Activated T-cell treated with anti-CD3 and anti-CD28 coated beads, Interleukin-2, amount 50 U/mL, for 4 hours (primary cell): Measurements from ENCODE around the gene PROCA1. TPM values are rescaled to one million over a fixed set of nuclear protein-coding genes. Genes with fewer than 3 reads are reported as not detected.

Experiments used
- ATAC-seq, 2 donors: fragments of 200-7000 bp; cut with Tn5 transposase; one replicate each; pipeline ENCODE4 v1.10.0; 2021
- DNase-seq: peaks from one replicate; pipeline ENCODE4 v3.0.0-alpha.2; 2020
- H3K27me3 Mint-ChIP-seq: one replicate; pipeline ENCODE4 v1.8.0; 2021; ENCODE audit warnings: low read depth, mixed read lengths
- H3K36me3 Mint-ChIP-seq: one replicate; pipeline ENCODE4 v1.8.0; 2022; ENCODE audit warnings: mixed read lengths; ENCODE audit not compliant: insufficient read depth
- H3K4me1 Mint-ChIP-seq: one replicate; pipeline ENCODE4 v1.8.0; 2021; ENCODE audit warnings: low read depth, mixed read lengths
- H3K4me3 Mint-ChIP-seq: one replicate; pipeline ENCODE4 v1.8.0; 2021; ENCODE audit warnings: mild to moderate bottlenecking, moderate library complexity, mixed read lengths
- H3K9me3 Mint-ChIP-seq: one replicate; pipeline ENCODE4 v1.8.0; 2021; ENCODE audit warnings: mixed read lengths
- total RNA-seq, 3 donors: library from RNA; stranded (reverse); gene quantifications; one replicate each; pipeline ENCODE4 v1.2.1, GENCODE V29; 2021

Gene PROCA1
- total RNA-seq, 3 donors from 2014 or later: 0.83 to 1.2 (median 1.1) TPM

GRCh38 chr17:28712705-28713415 is 1.2 kb upstream of the PROCA1 start:
- peaks cover 18% of the 10 kb centered on the region for H3K4me1 Mint-ChIP-seq
- DNase-seq: no peak

GRCh38 chr17:28712032-28712704 is 480 bp upstream of the PROCA1 start:
- H3K27me3 Mint-ChIP-seq: peaks cover 11% of the 10 kb centered on the region
- no peaks in the 10 kb centered on the region for H3K9me3 Mint-ChIP-seq
- peak overlapping the region; percentile 80 for H3K4me3 Mint-ChIP-seq
- no peaks in the 10 kb centered on the region for H3K36me3 Mint-ChIP-seq
- ATAC-seq (peak; percentile 36 to 42), DNase-seq (peak; percentile 51)
- H3K4me1 Mint-ChIP-seq: peaks cover 18% of the 10 kb centered on the region

More at GRCh38 chr17:28712705-28713415, 1.2 kb upstream of the PROCA1 start:
- Mint-ChIP-seq H3K9me3 (no peaks in the 10 kb centered on the region), H3K4me3 (peak overlapping the region; percentile 80), H3K27me3 (peaks cover 11% of the 10 kb centered on the region), H3K36me3 (no peaks in the 10 kb centered on the region)
- no peak for ATAC-seq

GRCh38 chr17:28710861-28711722 is 596 bp downstream of the PROCA1 start:
- Mint-ChIP-seq H3K4me3 (peak overlapping the region; percentile 80), H3K4me1 (peaks cover 18% of the 10 kb centered on the region), H3K9me3 (no peaks in the 10 kb centered on the region), H3K36me3 (no peaks in the 10 kb centered on the region), H3K27me3 (peaks cover 7% of the 10 kb centered on the region)
- DNase-seq (peak; percentile 85), ATAC-seq (peak; percentile 89 to 93)

GRCh38 chr17:28707339-28707720 is 4.4 kb downstream of the PROCA1 start:
- DNase-seq (no peak), ATAC-seq (no peak)
- Mint-ChIP-seq H3K9me3 (no peaks in the 10 kb centered on the region), H3K27me3 (no peaks in the 10 kb centered on the region), H3K4me1 (peaks cover 14% of the 10 kb centered on the region), H3K36me3 (peaks cover 9% of the 10 kb centered on the region), H3K4me3 (no peak overlapping the region)

- Mint-ChIP-seq H3K4me3 (no peak overlapping the region), H3K36me3 (peaks cover 12% of the 10 kb centered on the region), H3K9me3 (no peaks in the 10 kb centered on the region), H3K4me1 (peaks cover 8% of the 10 kb centered on the region), H3K27me3 (no peaks in the 10 kb centered on the region)
- DNase-seq: no peak
- no peak for ATAC-seq
Observed at GRCh38 chr17:28706471-28707338, 5.0 kb downstream of the PROCA1 start.

- H3K9me3 Mint-ChIP-seq: no peaks in the 10 kb centered on the region
- H3K36me3 Mint-ChIP-seq: peaks cover 16% of the 10 kb centered on the region
- H3K27me3 Mint-ChIP-seq: no peaks in the 10 kb centered on the region
- H3K4me1 Mint-ChIP-seq: peaks cover 3% of the 10 kb centered on the region
- ATAC-seq (no peak), DNase-seq (no peak)
- H3K4me3 Mint-ChIP-seq: no peak overlapping the region
Observed at GRCh38 chr17:28705728-28706334, 5.9 kb downstream of the PROCA1 start.

- Mint-ChIP-seq H3K4me1 (no peaks in the 10 kb centered on the region), H3K36me3 (peaks cover 19% of the 10 kb centered on the region), H3K4me3 (no peak overlapping the region), H3K9me3 (no peaks in the 10 kb centered on the region), H3K27me3 (no peaks in the 10 kb centered on the region)
- no peak for DNase-seq
- no peak for ATAC-seq
Observed at GRCh38 chr17:28705074-28705659, 6.5 kb downstream of the PROCA1 start.

- no peak for DNase-seq
- H3K9me3 Mint-ChIP-seq: no peaks in the 10 kb centered on the region
- no peak overlapping the region for H3K4me3 Mint-ChIP-seq
Observed at GRCh38 chr17:28704219-28704858, 7.3 kb downstream of the PROCA1 start.

GRCh38 chr17:28703552-28704218 is 8.0 kb downstream of the PROCA1 start:
- Mint-ChIP-seq H3K36me3 (peaks cover 22% of the 10 kb centered on the region), H3K27me3 (no peaks in the 10 kb centered on the region), H3K4me1 (no peaks in the 10 kb centered on the region)

More at GRCh38 chr17:28704219-28704858, 7.3 kb downstream of the PROCA1 start:
- no peaks in the 10 kb centered on the region for H3K4me1 Mint-ChIP-seq
- no peak for ATAC-seq
- peaks cover 22% of the 10 kb centered on the region for H3K36me3 Mint-ChIP-seq
- H3K27me3 Mint-ChIP-seq: no peaks in the 10 kb centered on the region

GRCh38 chr17:28702752-28703150 is 8.9 kb downstream of the PROCA1 start:
- H3K4me1 Mint-ChIP-seq: peaks cover 1% of the 10 kb centered on the region
- no peaks in the 10 kb centered on the region for H3K27me3 Mint-ChIP-seq
- no peak for DNase-seq
- no peak overlapping the region for H3K4me3 Mint-ChIP-seq
- H3K9me3 Mint-ChIP-seq: no peaks in the 10 kb centered on the region
- no peak for ATAC-seq
- peaks cover 26% of the 10 kb centered on the region for H3K36me3 Mint-ChIP-seq

More at GRCh38 chr17:28703552-28704218, 8.0 kb downstream of the PROCA1 start:
- Mint-ChIP-seq H3K9me3 (no peaks in the 10 kb centered on the region), H3K4me3 (no peak overlapping the region)
- ATAC-seq (no peak), DNase-seq (no peak)

- Mint-ChIP-seq H3K36me3 (peaks cover 30% of the 10 kb centered on the region), H3K9me3 (no peaks in the 10 kb centered on the region)
Observed at GRCh38 chr17:28702026-28702751, 9.5 kb downstream of the PROCA1 start.

More at GRCh38 chr17:28702026-28702751, 9.5 kb downstream of the PROCA1 start:
- DNase-seq (no peak), ATAC-seq (no peak)
- Mint-ChIP-seq H3K4me3 (no peak overlapping the region), H3K27me3 (no peaks in the 10 kb centered on the region), H3K4me1 (peaks cover 1% of the 10 kb centered on the region)
